CD4-positive, alpha-beta T cell treated with Interferon alpha-2 for 1 hour (primary cell): ENCODE measurements around the gene ANO4.

Experiments used
- DNase-seq, 2 donors: peaks; one replicate each; pipeline ENCODE4 v3.0.0-alpha.2; 2020 to 2022

ANO4 gene

GRCh38 chr12:100820314-100820713 lies 25.7 kb downstream of the ANO4 start:
- no peak for DNase-seq

GRCh38 chr12:100823963-100824362 lies 29.4 kb downstream of the ANO4 start:
- no peak for DNase-seq

GRCh38 chr12:100824476-100824875 lies 29.9 kb downstream of the ANO4 start:
- no peak for DNase-seq

- DNase-seq = no peak
These were observed 31.7 kb downstream of the ANO4 start for GRCh38 chr12:100826323-100826722.

GRCh38 chr12:100827901-100828520 lies 33.4 kb downstream of the ANO4 start:
- DNase-seq = no peak

GRCh38 chr12:100830003-100830795 lies 35.6 kb downstream of the ANO4 start:
- DNase-seq = no peak

GRCh38 chr12:100833282-100833681 lies 38.7 kb downstream of the ANO4 start:
- DNase-seq = no peak

- no peak for DNase-seq
These were observed 46.2 kb downstream of the ANO4 start for GRCh38 chr12:100840748-100841147.

GRCh38 chr12:100842156-100842555 lies 47.6 kb downstream of the ANO4 start:
- DNase-seq = no peak

GRCh38 chr12:100843061-100843460 lies 48.5 kb downstream of the ANO4 start:
- no peak for DNase-seq

GRCh38 chr12:100845095-100845494 lies 50.5 kb downstream of the ANO4 start:
- DNase-seq = no peak

- no peak for DNase-seq
These were observed 57.1 kb downstream of the ANO4 start for GRCh38 chr12:100851637-100852036.

- no peak for DNase-seq
These were observed 62.8 kb downstream of the ANO4 start for GRCh38 chr12:100857418-100857817.

GRCh38 chr12:100857971-100858370 lies 63.4 kb downstream of the ANO4 start:
- DNase-seq = no peak

GRCh38 chr12:100858656-100859055 lies 64.1 kb downstream of the ANO4 start:
- DNase-seq = no peak

- no peak for DNase-seq
These were observed 64.6 kb downstream of the ANO4 start for GRCh38 chr12:100859063-100859627.

- no peak for DNase-seq
These were observed 66.0 kb downstream of the ANO4 start for GRCh38 chr12:100860611-100861010.

- no peak for DNase-seq
These were observed 68.1 kb downstream of the ANO4 start for GRCh38 chr12:100862676-100863075.

GRCh38 chr12:100864366-100864765 lies 69.8 kb downstream of the ANO4 start:
- no peak for DNase-seq

- DNase-seq = no peak
These were observed 73.2 kb downstream of the ANO4 start for GRCh38 chr12:100867639-100868393.

GRCh38 chr12:100868487-100868886 lies 73.9 kb downstream of the ANO4 start:
- no peak for DNase-seq

- no peak for DNase-seq
These were observed 76.7 kb downstream of the ANO4 start for GRCh38 chr12:100871195-100871734.

GRCh38 chr12:100875156-100875555 lies 80.6 kb downstream of the ANO4 start:
- no peak for DNase-seq
